Activated T-cell treated with anti-CD3 and anti-CD28 coated beads, Interleukin-2, amount 50 U/mL, for 1 hour (primary cell): Measurements from ENCODE around the gene EIF4E2.
"Not testable (repeated sequence)": the region's sequence is repeated elsewhere in the genome, so short reads cannot be mapped to it uniquely, and the experiment has no call there.

Experiments used
- DNase-seq: peaks from one replicate; pipeline ENCODE4 v3.0.0-alpha.2; 2020

Gene EIF4E2

GRCh38 chr2:232570481-232570880 is 20.0 kb downstream of the EIF4E2 start:
- not testable (repeated sequence) for DNase-seq

GRCh38 chr2:232571026-232571474 is 20.6 kb downstream of the EIF4E2 start:
- no peak for DNase-seq

GRCh38 chr2:232573042-232573441 is 22.6 kb downstream of the EIF4E2 start:
- DNase-seq, result no peak

GRCh38 chr2:232573771-232574435 is 23.4 kb downstream of the EIF4E2 start:
- DNase-seq, result no peak

GRCh38 chr2:232574674-232575403 is 24.4 kb downstream of the EIF4E2 start:
- no peak for DNase-seq

GRCh38 chr2:232575404-232575746 is 24.9 kb downstream of the EIF4E2 start:
- DNase-seq, result no peak

- DNase-seq, result no peak
Observed at GRCh38 chr2:232576995-232577394, 26.5 kb downstream of the EIF4E2 start.

GRCh38 chr2:232577841-232578240 is 27.4 kb downstream of the EIF4E2 start:
- no peak for DNase-seq

- no peak for DNase-seq
Observed at GRCh38 chr2:232578626-232579025, 28.1 kb downstream of the EIF4E2 start.

GRCh38 chr2:232580648-232580981 is 30.1 kb downstream of the EIF4E2 start:
- no peak for DNase-seq

- DNase-seq, result no peak
Observed at GRCh38 chr2:232581725-232582124, 31.2 kb downstream of the EIF4E2 start.

GRCh38 chr2:232584238-232584637 is 33.7 kb downstream of the EIF4E2 start:
- no peak for DNase-seq

GRCh38 chr2:232586943-232587505 is 36.5 kb downstream of the EIF4E2 start:
- DNase-seq, result no peak

GRCh38 chr2:232587512-232587911 is 37.0 kb downstream of the EIF4E2 start:
- no peak for DNase-seq

- DNase-seq, result no peak
Observed at GRCh38 chr2:232588031-232588430, 37.5 kb downstream of the EIF4E2 start.

GRCh38 chr2:232588680-232589585 is 38.4 kb downstream of the EIF4E2 start:
- no peak for DNase-seq

GRCh38 chr2:232592772-232593395 is 42.4 kb downstream of the EIF4E2 start:
- DNase-seq, result no peak

- DNase-seq, result no peak
Observed at GRCh38 chr2:232593982-232594381, 43.5 kb downstream of the EIF4E2 start.

- DNase-seq, result no peak
Observed at GRCh38 chr2:232597362-232598079, 47.0 kb downstream of the EIF4E2 start.

- DNase-seq, result no peak
Observed at GRCh38 chr2:232598293-232598692, 47.8 kb downstream of the EIF4E2 start.

- no peak for DNase-seq
Observed at GRCh38 chr2:232600053-232600773, 49.7 kb downstream of the EIF4E2 start.
